ENCODE data around the gene CCDC141. TPM values are rescaled to one million over a fixed set of nuclear protein-coding genes. Genes with fewer than 3 reads are reported as not detected.
"Not testable (repeated sequence)": the region's sequence is repeated elsewhere in the genome, so short reads cannot be mapped to it uniquely, and the experiment has no call there.

The CCDC141 gene
- total RNA-seq, 1 donor from 2014 or later = not detected

- not testable (repeated sequence) for H3K27me3 Mint-ChIP-seq (ENCODE audit: low read depth); H3K4me1 Mint-ChIP-seq (ENCODE audit: low read depth); H3K36me3 Mint-ChIP-seq (ENCODE audit: low read depth); H3K4me3 Mint-ChIP-seq (ENCODE audit: unreplicated experiment); H3K9me3 Mint-ChIP-seq (ENCODE audit: low read depth); H3K27ac Mint-ChIP-seq (ENCODE audit: unreplicated experiment); DNase-seq (ENCODE audit: low spot score)
- TF ChIP-seq CTCF (IDR thresholded peaks at IDR 0.05) = peak; percentile 39
Observed at GRCh38 chr2:178992719-178993118, 57.2 kb downstream of the CCDC141 start.

- H3K4me1 Mint-ChIP-seq (ENCODE audit: low read depth) = no peaks in the 10 kb centered on the region
- no peaks in the 10 kb centered on the region for H3K9me3 Mint-ChIP-seq (ENCODE audit: low read depth)
- no peak for TF ChIP-seq CTCF (IDR thresholded peaks at IDR 0.05)
- no peaks in the 10 kb centered on the region for H3K36me3 Mint-ChIP-seq (ENCODE audit: low read depth)
- H3K27me3 Mint-ChIP-seq (ENCODE audit: low read depth) = peaks cover 2% of the 10 kb centered on the region
- H3K4me3 Mint-ChIP-seq (ENCODE audit: unreplicated experiment) = no peak overlapping the region
- DNase-seq (ENCODE audit: low spot score) = no peak
- H3K27ac Mint-ChIP-seq (ENCODE audit: unreplicated experiment) = no peak overlapping the region
Observed at GRCh38 chr2:178990533-178991241, 59.2 kb downstream of the CCDC141 start.

- not testable (repeated sequence) for H3K9me3 Mint-ChIP-seq (ENCODE audit: low read depth); H3K4me3 Mint-ChIP-seq (ENCODE audit: unreplicated experiment); H3K27me3 Mint-ChIP-seq (ENCODE audit: low read depth); H3K27ac Mint-ChIP-seq (ENCODE audit: unreplicated experiment); DNase-seq (ENCODE audit: low spot score); H3K4me1 Mint-ChIP-seq (ENCODE audit: low read depth); H3K36me3 Mint-ChIP-seq (ENCODE audit: low read depth)
Observed at GRCh38 chr2:178989424-178989823, 60.5 kb downstream of the CCDC141 start.

DNA sequence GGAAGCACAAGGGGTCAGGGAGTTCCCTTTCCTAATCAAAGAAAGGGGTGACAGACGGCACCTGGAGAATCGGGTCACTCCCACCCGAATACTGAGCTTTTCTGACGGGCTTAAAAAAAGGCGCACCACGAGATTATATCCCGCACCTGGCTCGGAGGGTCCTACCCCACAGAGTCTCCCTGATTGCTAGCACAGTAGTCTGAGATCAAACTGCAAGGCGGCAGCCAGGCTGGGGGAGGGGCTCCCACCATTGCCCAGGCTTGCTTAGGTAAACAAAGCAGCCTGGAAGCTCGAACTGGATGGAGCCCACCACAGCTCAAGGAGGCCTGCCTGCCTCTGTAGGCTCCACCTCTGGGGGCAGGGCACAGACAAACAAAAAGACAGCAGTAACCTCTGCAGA is 67.3 kb downstream of the CCDC141 start:
- not testable (repeated sequence) for H3K27me3 Mint-ChIP-seq (ENCODE audit: low read depth); H3K27ac Mint-ChIP-seq (ENCODE audit: unreplicated experiment); H3K9me3 Mint-ChIP-seq (ENCODE audit: low read depth); DNase-seq (ENCODE audit: low spot score); H3K4me1 Mint-ChIP-seq (ENCODE audit: low read depth); H3K4me3 Mint-ChIP-seq (ENCODE audit: unreplicated experiment); H3K36me3 Mint-ChIP-seq (ENCODE audit: low read depth)

DNA sequence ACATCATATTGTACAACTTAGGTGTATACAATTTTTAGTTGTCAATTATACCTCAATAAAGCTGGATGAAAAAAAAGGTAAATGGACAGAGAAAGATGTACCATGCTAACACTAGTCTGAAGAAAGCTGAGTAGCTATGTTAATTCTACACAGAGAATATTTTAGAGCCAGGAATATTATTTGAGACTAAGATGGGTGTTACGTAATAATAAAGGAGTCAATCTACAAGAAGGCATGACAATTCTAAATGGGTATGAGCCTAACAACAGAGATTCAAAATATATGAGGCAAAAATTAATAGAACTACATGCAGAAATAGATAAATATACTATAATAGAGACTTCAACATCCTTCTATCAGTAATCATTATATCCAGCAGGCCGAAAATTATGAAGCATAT is 69.1 kb downstream of the CCDC141 start:
- TF ChIP-seq CTCF (IDR thresholded peaks at IDR 0.05) = no peak
- Mint-ChIP-seq H3K4me1 (ENCODE audit: low read depth) (no peaks in the 10 kb centered on the region), H3K27me3 (ENCODE audit: low read depth) (peaks cover 3% of the 10 kb centered on the region), H3K27ac (ENCODE audit: unreplicated experiment) (no peak overlapping the region), H3K4me3 (ENCODE audit: unreplicated experiment) (no peak overlapping the region), H3K36me3 (ENCODE audit: low read depth) (no peaks in the 10 kb centered on the region), H3K9me3 (ENCODE audit: low read depth) (no peaks in the 10 kb centered on the region)
- no peak for DNase-seq (ENCODE audit: low spot score)

DNA sequence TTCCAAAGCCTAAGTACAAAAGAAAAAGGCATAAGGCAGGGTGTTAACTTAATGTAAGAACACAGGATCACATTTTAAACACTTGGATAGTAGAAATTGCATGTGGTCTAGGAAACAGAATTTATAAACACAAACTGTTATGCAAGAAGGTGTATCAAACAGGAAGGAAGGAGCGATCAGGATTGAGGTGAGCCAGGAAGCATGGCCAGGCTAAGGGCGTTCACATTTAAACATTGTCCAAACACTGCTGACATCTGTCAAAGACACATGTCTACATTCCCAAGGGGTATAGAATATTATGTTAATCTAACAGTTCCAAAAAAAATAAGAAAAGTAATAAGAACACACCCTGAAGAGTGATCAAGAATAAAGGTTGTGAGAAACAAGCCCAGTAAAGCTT is 71.3 kb downstream of the CCDC141 start:
- Mint-ChIP-seq H3K4me3 (ENCODE audit: unreplicated experiment) (no peak overlapping the region), H3K27ac (ENCODE audit: unreplicated experiment) (no peak overlapping the region), H3K27me3 (ENCODE audit: low read depth) (peaks cover 6% of the 10 kb centered on the region), H3K4me1 (ENCODE audit: low read depth) (no peaks in the 10 kb centered on the region), H3K36me3 (ENCODE audit: low read depth) (no peaks in the 10 kb centered on the region), H3K9me3 (ENCODE audit: low read depth) (no peaks in the 10 kb centered on the region)
- no peak for TF ChIP-seq CTCF (IDR thresholded peaks at IDR 0.05)
- DNase-seq (ENCODE audit: low spot score) = no peak

Data from chondrocyte (in vitro differentiated cells).